ENCODE data around the gene SDHB.

SDHB gene

DNA sequence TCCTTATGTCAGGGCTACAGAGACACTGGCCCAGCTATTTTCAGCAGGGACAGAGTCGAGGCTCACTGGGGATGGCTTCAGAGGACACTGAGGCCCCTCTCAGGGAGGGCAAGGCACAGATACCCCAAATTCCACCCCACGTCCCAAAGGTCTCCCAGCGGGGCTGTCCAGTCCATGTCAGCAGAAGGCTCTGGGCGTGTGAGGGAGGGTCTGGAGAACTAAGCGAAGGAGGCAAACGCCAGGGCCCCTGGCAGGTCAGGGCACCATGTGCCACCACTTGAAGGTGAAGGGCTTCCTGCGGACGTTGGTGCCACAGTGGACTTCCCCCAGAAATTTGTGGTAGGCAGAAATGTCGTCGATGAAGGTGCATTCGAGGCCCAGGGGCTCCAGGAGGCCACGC is 15.0 kb upstream of the SDHB start:
- Histone ChIP-seq H2BK120ac (ENCODE audit: low read depth, low read length) (no peak overlapping the region), H3K27ac (ENCODE audit: low read length, poor library complexity, severe bottlenecking) (no peak overlapping the region), H2BK5ac (ENCODE audit: low read depth, low read length, poor library complexity, severe bottlenecking) (no peak overlapping the region), H3K4me2 (ENCODE audit: low read length, poor library complexity, severe bottlenecking) (no peak overlapping the region), H4K8ac (ENCODE audit: low read length) (no peak overlapping the region), H2BK12ac (ENCODE audit: low read length in 2 of 2) (no peak overlapping the region), H3K36me3 (ENCODE audit: control insufficient read depth in 1 of 2, insufficient read depth in 2 of 2, low read depth in 1 of 2, low read length in 2 of 2) (peaks cover 0 to 53% of the 10 kb centered on the region in 2 experiments), H3K9me3 (ENCODE audit: control insufficient read depth, low read length) (peaks cover 5% of the 10 kb centered on the region), H3K23ac (ENCODE audit: low read length in 2 of 2) (no peak overlapping the region), H4K91ac (ENCODE audit: low read length) (no peak overlapping the region), H3K14ac (ENCODE audit: low read length in 2 of 2) (no peak overlapping the region), H3K4me3 (ENCODE audit: insufficient read depth in 1 of 2, low read depth in 1 of 2, low read length in 2 of 2) (no peak overlapping the region), H3K79me1 (replicated peaks; ENCODE audit: low read length, poor library complexity, severe bottlenecking) (no peaks in the 10 kb centered on the region), H2AFZ (ENCODE audit: low read depth, low read length) (no peak overlapping the region), H3K9ac (ENCODE audit: low read length) (no peak overlapping the region), H3K27me3 (ENCODE audit: control insufficient read depth in 1 of 2, insufficient read depth in 1 of 2, low read length in 2 of 2) (peaks cover 0 to 60% of the 10 kb centered on the region in 2 experiments), H3K18ac (ENCODE audit: low read depth in 1 of 2, low read length in 2 of 2) (no peak overlapping the region), H3K4ac (ENCODE audit: low read depth in 1 of 2, low read length in 2 of 2) (no peak overlapping the region), H2BK15ac (ENCODE audit: low read depth, poor library complexity, severe bottlenecking) (no peak overlapping the region), H3K4me1 (ENCODE audit: control insufficient read depth, insufficient read depth, low read depth, low read length) (peaks cover 5% of the 10 kb centered on the region), H2AK5ac (ENCODE audit: low read length, severe bottlenecking) (no peak overlapping the region)
- DNase-seq, result no peak
- 68% methylated on average over 12 of the region's 12 CpGs for WGBS

DNA sequence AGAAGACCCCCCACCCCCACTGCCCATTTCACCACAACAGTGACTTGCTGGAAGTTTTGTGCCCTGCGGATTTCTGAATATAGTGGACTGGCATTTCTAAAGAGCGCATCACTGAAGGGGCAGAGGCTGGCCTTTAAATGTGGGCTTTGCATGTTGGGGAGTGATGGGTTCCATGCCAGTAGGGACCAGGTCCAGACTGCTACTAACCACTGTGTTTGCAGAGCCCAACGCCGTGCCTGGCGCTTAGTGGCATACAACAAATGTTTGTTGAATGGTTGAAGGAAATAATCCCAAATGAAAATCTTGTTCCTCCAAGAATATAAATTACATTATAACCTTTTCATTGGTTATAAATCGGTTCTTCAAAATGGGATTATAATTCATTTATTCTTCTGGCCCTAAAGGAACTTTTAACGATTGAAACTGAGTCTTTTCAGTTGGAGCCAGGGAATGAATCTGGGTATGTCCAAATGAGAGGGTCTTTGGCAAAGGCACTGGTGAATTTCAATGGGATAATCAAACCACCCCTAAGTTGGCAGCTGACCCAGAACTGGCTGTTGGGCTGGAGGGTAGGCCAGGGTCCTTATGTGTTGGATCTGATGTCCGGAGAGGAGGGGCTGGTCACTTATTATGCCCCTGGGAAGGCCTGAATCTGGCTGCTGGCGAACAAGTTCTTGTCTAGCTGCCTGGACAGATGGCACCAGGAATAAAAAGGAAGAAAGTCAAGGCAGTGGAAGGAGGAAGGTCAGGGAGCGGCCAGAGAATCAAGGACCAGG is 13.8 kb upstream of the SDHB start:
- peaks cover 0 to 57% of the 10 kb centered on the region in 2 experiments for H3K27me3 ChIP-seq (ENCODE audit: control insufficient read depth in 1 of 2, insufficient read depth in 1 of 2, low read length in 2 of 2)
- H3K79me1 ChIP-seq (replicated peaks; ENCODE audit: low read length, poor library complexity, severe bottlenecking), result no peaks in the 10 kb centered on the region
- no peak overlapping the region for H4K8ac ChIP-seq (ENCODE audit: low read length)
- H3K4me3 ChIP-seq (ENCODE audit: insufficient read depth in 1 of 2, low read depth in 1 of 2, low read length in 2 of 2), result no peak overlapping the region
- DNase-seq, result no peak
- 73% methylated on average over 5 of the region's 10 CpGs for whole genome bisulfite sequencing
- no peak overlapping the region for H3K9ac ChIP-seq (ENCODE audit: low read length)
- no peak overlapping the region for H2BK5ac ChIP-seq (ENCODE audit: low read depth, low read length, poor library complexity, severe bottlenecking)
- no peak overlapping the region for H3K4ac ChIP-seq (ENCODE audit: low read depth in 1 of 2, low read length in 2 of 2)
- no peak overlapping the region for H3K14ac ChIP-seq (ENCODE audit: low read length in 2 of 2)
- peaks cover 5% of the 10 kb centered on the region for H3K9me3 ChIP-seq (ENCODE audit: control insufficient read depth, low read length)
- no peak overlapping the region for H3K27ac ChIP-seq (ENCODE audit: low read length, poor library complexity, severe bottlenecking)
- H2AK5ac ChIP-seq (ENCODE audit: low read length, severe bottlenecking), result no peak overlapping the region
- no peak overlapping the region for H3K4me2 ChIP-seq (ENCODE audit: low read length, poor library complexity, severe bottlenecking)
- H3K23ac ChIP-seq (ENCODE audit: low read length in 2 of 2), result no peak overlapping the region
- H2BK12ac ChIP-seq (ENCODE audit: low read length in 2 of 2), result no peak overlapping the region
- H3K4me1 ChIP-seq (ENCODE audit: control insufficient read depth, insufficient read depth, low read depth, low read length), result peaks cover 5% of the 10 kb centered on the region
- H3K18ac ChIP-seq (ENCODE audit: low read depth in 1 of 2, low read length in 2 of 2), result no peak overlapping the region
- H2BK15ac ChIP-seq (ENCODE audit: low read depth, poor library complexity, severe bottlenecking), result no peak overlapping the region
- peaks cover 0 to 50% of the 10 kb centered on the region in 2 experiments for H3K36me3 ChIP-seq (ENCODE audit: control insufficient read depth in 1 of 2, insufficient read depth in 2 of 2, low read depth in 1 of 2, low read length in 2 of 2)
- H2AFZ ChIP-seq (ENCODE audit: low read depth, low read length), result no peak overlapping the region
- H2BK120ac ChIP-seq (ENCODE audit: low read depth, low read length), result no peak overlapping the region
- H4K91ac ChIP-seq (ENCODE audit: low read length), result no peak overlapping the region

DNA sequence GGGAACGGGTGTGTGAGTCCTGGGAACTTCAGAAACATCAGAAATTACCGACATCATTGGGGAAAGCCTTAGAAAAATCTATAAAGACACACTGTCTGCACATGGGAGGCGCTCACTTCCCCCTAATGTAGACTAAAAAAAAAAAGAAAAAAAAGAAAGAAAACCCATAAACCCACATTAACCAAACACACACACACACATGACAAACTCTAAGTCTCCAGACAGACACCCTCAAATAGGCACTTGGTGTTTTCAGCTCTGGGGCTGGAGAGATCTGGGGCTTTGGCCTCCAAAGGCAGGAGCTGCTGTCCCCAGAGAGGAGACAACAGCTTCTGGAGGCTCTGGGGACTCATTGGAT is 13.2 kb upstream of the SDHB start:
- Histone ChIP-seq H3K18ac (ENCODE audit: low read depth in 1 of 2, low read length in 2 of 2) (no peak overlapping the region), H4K91ac (ENCODE audit: low read length) (no peak overlapping the region)

DNA sequence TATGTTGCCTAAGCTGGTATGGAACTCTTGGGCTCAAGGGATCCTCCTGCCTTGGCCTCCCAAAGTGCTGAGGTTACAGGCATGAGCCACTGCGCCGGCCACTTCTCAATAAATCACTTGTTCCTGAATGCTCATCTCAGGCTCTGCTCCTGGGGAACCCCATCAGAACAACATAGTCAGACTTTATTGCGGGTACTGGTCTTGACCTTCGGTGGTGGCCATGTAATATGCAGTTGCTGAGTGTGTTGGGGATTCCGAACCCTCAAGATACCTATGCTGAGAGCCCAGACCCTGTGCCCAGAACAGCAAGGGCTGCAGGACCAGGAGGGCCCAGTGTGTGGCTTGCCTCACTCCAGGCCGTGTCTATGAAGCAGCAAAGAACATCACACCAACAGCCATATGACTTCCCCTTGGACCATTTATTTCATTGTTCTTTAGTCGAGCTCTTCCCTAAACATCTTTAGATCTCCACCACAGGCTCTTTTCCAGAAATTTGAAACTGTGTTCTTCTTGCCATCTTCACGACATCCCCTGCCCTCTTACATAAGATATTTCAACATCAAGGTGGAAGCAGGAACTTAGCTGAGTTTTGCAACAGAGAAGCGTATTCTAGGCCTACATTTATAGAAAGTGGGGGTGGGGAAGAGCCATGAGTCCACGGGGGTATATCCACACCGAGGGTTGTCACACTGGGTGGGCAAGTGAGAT is 12.7 kb upstream of the SDHB start:
- peaks cover 5% of the 10 kb centered on the region for H3K9me3 ChIP-seq (ENCODE audit: control insufficient read depth, low read length)
- no peak overlapping the region for H3K23ac ChIP-seq (ENCODE audit: low read length in 2 of 2)
- peaks cover 5% of the 10 kb centered on the region for H3K4me1 ChIP-seq (ENCODE audit: control insufficient read depth, insufficient read depth, low read depth, low read length)
- H3K79me1 ChIP-seq (replicated peaks; ENCODE audit: low read length, poor library complexity, severe bottlenecking), result no peaks in the 10 kb centered on the region
- peaks cover 0 to 44% of the 10 kb centered on the region in 2 experiments for H3K36me3 ChIP-seq (ENCODE audit: control insufficient read depth in 1 of 2, insufficient read depth in 2 of 2, low read depth in 1 of 2, low read length in 2 of 2)
- H2AFZ ChIP-seq (ENCODE audit: low read depth, low read length), result no peak overlapping the region
- no peak overlapping the region for H4K8ac ChIP-seq (ENCODE audit: low read length)
- H3K14ac ChIP-seq (ENCODE audit: low read length in 2 of 2), result no peak overlapping the region
- H2BK15ac ChIP-seq (ENCODE audit: low read depth, poor library complexity, severe bottlenecking), result no peak overlapping the region
- H3K9ac ChIP-seq (ENCODE audit: low read length), result no peak overlapping the region
- H3K18ac ChIP-seq (ENCODE audit: low read depth in 1 of 2, low read length in 2 of 2), result no peak overlapping the region
- no peak overlapping the region for H2BK5ac ChIP-seq (ENCODE audit: low read depth, low read length, poor library complexity, severe bottlenecking)
- H3K4me3 ChIP-seq (ENCODE audit: insufficient read depth in 1 of 2, low read depth in 1 of 2, low read length in 2 of 2), result no peak overlapping the region
- no peak overlapping the region for H3K4me2 ChIP-seq (ENCODE audit: low read length, poor library complexity, severe bottlenecking)
- H3K27me3 ChIP-seq (ENCODE audit: control insufficient read depth in 1 of 2, insufficient read depth in 1 of 2, low read length in 2 of 2), result peaks cover 0 to 50% of the 10 kb centered on the region in 2 experiments
- no peak overlapping the region for H2BK12ac ChIP-seq (ENCODE audit: low read length in 2 of 2)
- no peak overlapping the region for H2BK120ac ChIP-seq (ENCODE audit: low read depth, low read length)
- no peak for DNase-seq
- H4K91ac ChIP-seq (ENCODE audit: low read length), result no peak overlapping the region
- no peak overlapping the region for H3K27ac ChIP-seq (ENCODE audit: low read length, poor library complexity, severe bottlenecking)
- 89% methylated on average over 11 of the region's 11 CpGs for WGBS
- no peak overlapping the region for H3K4ac ChIP-seq (ENCODE audit: low read depth in 1 of 2, low read length in 2 of 2)
- no peak overlapping the region for H2AK5ac ChIP-seq (ENCODE audit: low read length, severe bottlenecking)

More for the DNA sequence above, 13.2 kb upstream of the SDHB start:
- H3K23ac ChIP-seq (ENCODE audit: low read length in 2 of 2), result no peak overlapping the region
- no peaks in the 10 kb centered on the region for H3K79me1 ChIP-seq (replicated peaks; ENCODE audit: low read length, poor library complexity, severe bottlenecking)
- H3K27me3 ChIP-seq (ENCODE audit: control insufficient read depth in 1 of 2, insufficient read depth in 1 of 2, low read length in 2 of 2), result peaks cover 0 to 53% of the 10 kb centered on the region in 2 experiments
- no peak overlapping the region for H3K27ac ChIP-seq (ENCODE audit: low read length, poor library complexity, severe bottlenecking)
- no peak overlapping the region for H2AFZ ChIP-seq (ENCODE audit: low read depth, low read length)
- no peak overlapping the region for H2BK5ac ChIP-seq (ENCODE audit: low read depth, low read length, poor library complexity, severe bottlenecking)
- no peak overlapping the region for H3K4me2 ChIP-seq (ENCODE audit: low read length, poor library complexity, severe bottlenecking)
- no peak overlapping the region for H3K14ac ChIP-seq (ENCODE audit: low read length in 2 of 2)
- no peak overlapping the region for H3K4me3 ChIP-seq (ENCODE audit: insufficient read depth in 1 of 2, low read depth in 1 of 2, low read length in 2 of 2)
- peaks cover 5% of the 10 kb centered on the region for H3K9me3 ChIP-seq (ENCODE audit: control insufficient read depth, low read length)
- H3K4ac ChIP-seq (ENCODE audit: low read depth in 1 of 2, low read length in 2 of 2), result no peak overlapping the region
- H3K9ac ChIP-seq (ENCODE audit: low read length), result no peak overlapping the region
- H2AK5ac ChIP-seq (ENCODE audit: low read length, severe bottlenecking), result no peak overlapping the region
- DNase-seq, result no peak
- H4K8ac ChIP-seq (ENCODE audit: low read length), result no peak overlapping the region
- H3K4me1 ChIP-seq (ENCODE audit: control insufficient read depth, insufficient read depth, low read depth, low read length), result peaks cover 5% of the 10 kb centered on the region
- WGBS, result 94% methylated on average over 3 of the region's 3 CpGs
- no peak overlapping the region for H2BK12ac ChIP-seq (ENCODE audit: low read length in 2 of 2)
- no peak overlapping the region for H2BK15ac ChIP-seq (ENCODE audit: low read depth, poor library complexity, severe bottlenecking)
- H2BK120ac ChIP-seq (ENCODE audit: low read depth, low read length), result no peak overlapping the region
- H3K36me3 ChIP-seq (ENCODE audit: control insufficient read depth in 1 of 2, insufficient read depth in 2 of 2, low read depth in 1 of 2, low read length in 2 of 2), result peaks cover 0 to 48% of the 10 kb centered on the region in 2 experiments

Measured in mesenchymal stem cell (in vitro differentiated cells and primary cell).